Choroid plexus epithelial cell (primary cell): ENCODE measurements around the gene ARAP3.

Source experiments
- DNase-seq: peaks from one replicate; pipeline ENCODE4 v3.0.0-alpha.2; 2010; ENCODE audit warnings: low read depth
- H3K4me3 ChIP-seq: 2 replicates; pipeline ENCODE4 v1.5.1; 2011; ENCODE audit warnings: low read depth, mild to moderate bottlenecking, control low read depth, low read length, moderate library complexity
- CTCF ChIP-seq: conservative IDR thresholded peaks from 2 replicates; pipeline ENCODE4 v1.5.1; 2011; ENCODE audit warnings: low read depth, mild to moderate bottlenecking, control low read depth, inconsistent platforms, low read length, moderate library complexity

Gene ARAP3

GRCh38 chr5:141637123-141637766, 44.8 kb downstream of the ARAP3 start:
- no peak for TF ChIP-seq CTCF
- H3K4me3 ChIP-seq = peak overlapping the region; percentile 99
- DNase-seq = no peak

- no peak for TF ChIP-seq CTCF
- DNase-seq = peak; percentile 90
Measured at GRCh38 chr5:141636413-141637122, 45.5 kb downstream of the ARAP3 start, which contains the start of the genes HDAC3 and RELL2. HDAC3 (minus strand) TSS chr5:141636849; CDS start chr5:141636790, 59 bp downstream. RELL2 (plus strand) TSS chr5:141636997; CDS start chr5:141638226, 1,229 bp downstream.

GRCh38 chr5:141636106-141636412, 46.0 kb downstream of the ARAP3 start:
- TF ChIP-seq CTCF = no peak
- peak overlapping the region; percentile 99 for H3K4me3 ChIP-seq
- DNase-seq = no peak

More at GRCh38 chr5:141636413-141637122, 45.5 kb downstream of the ARAP3 start, which contains the start of the genes HDAC3 and RELL2:
- peak within 1 kb of the TSS; percentile 99 for H3K4me3 ChIP-seq

GRCh38 chr5:141635646-141636045, 46.4 kb downstream of the ARAP3 start:
- no peak for DNase-seq
- no peak for TF ChIP-seq CTCF

GRCh38 chr5:141634720-141635119, 47.3 kb downstream of the ARAP3 start:
- DNase-seq = no peak
- TF ChIP-seq CTCF = no peak
- H3K4me3 ChIP-seq = no peak overlapping the region

More at GRCh38 chr5:141635646-141636045, 46.4 kb downstream of the ARAP3 start:
- H3K4me3 ChIP-seq = peak overlapping the region; percentile 99

GRCh38 chr5:141633871-141634561, 48.0 kb downstream of the ARAP3 start:
- DNase-seq = no peak
- TF ChIP-seq CTCF = no peak
- no peak overlapping the region for H3K4me3 ChIP-seq
